Uterus (tissue), 2 donors: ENCODE results near the gene KRT74.

Experiments
- CTCF ChIP-seq, 4 experiments: fragments of 200-600 bp in 2 of 4; fragments of 450-650 bp in 2 of 4; sonication (generic) in 2 of 4; IDR thresholded peaks; one replicate each; pipeline ENCODE4 v1.5.1; 2016 to 2019; ENCODE audit warnings: antibody characterized with exemption in 4 of 4, mild to moderate bottlenecking in 2 of 4, moderate library complexity in 1 of 4
- POLR2A ChIP-seq, 2 donors: fragments of 450-650 bp; IDR thresholded peaks; one replicate each; pipeline ENCODE4 v1.6.1; 2016; ENCODE audit warnings: antibody characterized with exemption in 2 of 2, mild to moderate bottlenecking in 1 of 2, moderate library complexity in 1 of 2

DNA sequence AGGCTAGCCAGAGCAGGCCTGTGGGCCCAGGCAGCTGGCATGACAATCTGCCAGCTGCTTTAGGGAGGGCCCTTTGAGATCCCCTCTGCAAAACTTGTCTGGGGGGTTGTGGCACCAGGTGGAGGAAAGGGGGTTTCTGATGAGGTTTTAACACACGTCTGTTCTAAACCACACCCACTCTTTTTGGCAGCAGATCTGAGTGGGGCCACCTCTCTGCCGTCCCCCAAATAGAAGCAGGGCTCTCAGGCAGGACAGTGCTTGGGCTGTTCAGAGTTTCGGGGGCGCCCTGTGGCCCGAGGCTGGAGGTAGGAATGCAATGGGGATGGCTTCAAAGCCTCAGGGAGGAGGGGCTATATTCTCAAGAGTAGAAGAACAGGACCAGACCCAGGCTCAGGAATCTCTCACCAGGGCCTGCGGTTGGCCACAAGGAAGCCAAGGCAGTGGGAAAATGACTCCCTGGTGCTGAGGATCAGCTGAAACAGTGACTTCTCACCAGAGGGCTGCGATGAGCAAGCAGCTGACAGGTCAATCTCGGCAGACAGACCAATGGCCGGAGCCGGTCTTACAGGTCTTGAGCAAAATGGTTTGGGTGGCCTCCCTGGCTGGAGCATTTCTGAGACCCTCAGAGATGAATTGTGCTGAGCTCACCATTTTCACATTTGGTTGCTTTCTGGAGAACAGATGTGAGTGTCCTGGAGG lies 51.9 kb downstream of the KRT74 start:
- TF ChIP-seq POLR2A (IDR thresholded peaks at IDR 0.05) (no peak), CTCF (IDR thresholded peaks at IDR 0.05) (no peak)
